HepG2 (cell line): Measurements from ENCODE around the gene CDT1. TPM values are rescaled to one million over a fixed set of nuclear protein-coding genes. Genes with fewer than 3 reads are reported as not detected.

Experiments
- ATAC-seq: fragments of 200-7000 bp; cut with Tn5 transposase; 3 replicates; pipeline ENCODE4 v1.9.1; 2020; ENCODE audit warnings: mild to moderate bottlenecking, moderate library complexity
- BruUV-seq: library from RNA; stranded (reverse); fragments of 400-500 nt; replicated peaks from 2 replicates; lab custom pipeline; 2021; lab: Mats Ljungman, UMichigan
- CTCF ChIA-PET: fragments of 300-600 bp; formaldehyde crosslinking; extraction: SDS; loops from one replicate; lab custom pipeline; 2021; ENCODE audit warnings: low total read pairs, inconsistent platforms, low intra/inter-chr PET ratio; lab: Yijun Ruan, JAX
- POLR2A ChIA-PET: fragments of 350-600 bp; sonication (Branson Sonifier 250); formaldehyde crosslinking; loops from one replicate; lab custom pipeline; 2020; ENCODE audit warnings: antibody characterized with exemption, inconsistent platforms; lab: Yijun Ruan, JAX
- DNase-seq: peaks from one replicate; pipeline ENCODE4 v3.0.0-alpha.2; 2015; ENCODE audit warnings: low spot score
- FAIRE-seq: peaks from 3 replicates; lab custom pipeline; 2011; peaks lifted over from hg19 to GRCh38; lab: Jason Lieb, UNC
- H2AFZ ChIP-seq: one replicate; pipeline ENCODE4 v1.6.1; 2011; ENCODE audit warnings: low read length, inconsistent platforms
- H3K27ac ChIP-seq: fragments of 300-600 bp; 3 replicates; pipeline ENCODE4 v1.8.0; 2011; ENCODE audit warnings: mixed run types, mild to moderate bottlenecking, mixed read lengths, low read length, inconsistent platforms; ENCODE audit not compliant: insufficient read depth; ENCODE audit errors: extremely low read length
- H3K27me3 ChIP-seq, 2 experiments: fragments of 200-600 bp in 1 of 2; 2 replicates in 1 of 2; 3 replicates in 1 of 2; pipeline versions ENCODE4 v1.6.0 to v1.8.0; 2011; ENCODE audit warnings: low read length in 2 of 2, mild to moderate bottlenecking in 2 of 2, moderate library complexity in 2 of 2, inconsistent platforms in 1 of 2; ENCODE audit not compliant: insufficient read depth in 2 of 2, control insufficient read depth in 1 of 2
- H3K36me3 ChIP-seq, 2 experiments: fragments of 200-600 bp in 1 of 2; replicated peaks in 1 of 2; 2 replicates in 1 of 2; 3 replicates in 1 of 2; pipeline versions ENCODE4 v1.5.1 to v1.8.0; 2011; ENCODE audit warnings: low read length in 2 of 2, inconsistent platforms in 1 of 2; ENCODE audit not compliant: insufficient read depth in 2 of 2, control insufficient read depth in 1 of 2
- H3K4me1 ChIP-seq: 2 replicates; pipeline ENCODE4 v1.5.1; 2012; ENCODE audit warnings: low read length, inconsistent platforms; ENCODE audit not compliant: insufficient read depth
- H3K4me2 ChIP-seq: 2 replicates; pipeline ENCODE4 v1.6.0; 2011; ENCODE audit warnings: low read depth, low read length, inconsistent platforms
- H3K4me3 ChIP-seq, 3 experiments: fragments of 200-600 bp in 1 of 3; sonication (generic), shearing (Covaris generic) in 1 of 3; replicated peaks in 1 of 3; 2 replicates each; pipeline ENCODE4 v1.5.1; 2011 to 2016; ENCODE audit warnings: low read length in 3 of 3, inconsistent platforms in 2 of 3, low read depth in 2 of 3, mild to moderate bottlenecking in 2 of 3, control low read depth in 1 of 3, mixed read lengths in 1 of 3; ENCODE audit not compliant: insufficient read depth in 1 of 3
- H3K79me2 ChIP-seq: one replicate; pipeline ENCODE4 v1.6.1; 2011; ENCODE audit warnings: low read length, inconsistent platforms; ENCODE audit not compliant: insufficient read depth
- H3K9ac ChIP-seq: 2 replicates; pipeline ENCODE4 v1.6.0; 2011; ENCODE audit warnings: mild to moderate bottlenecking, low read depth, low read length, inconsistent platforms; ENCODE audit not compliant: insufficient read depth
- H3K9me3 ChIP-seq: 2 replicates; pipeline ENCODE4 v1.5.1; 2012; ENCODE audit warnings: mild to moderate bottlenecking, low read length
- H4K20me1 ChIP-seq: 2 replicates; pipeline ENCODE4 v1.6.0; 2011; ENCODE audit warnings: inconsistent platforms, mild to moderate bottlenecking, low read length, moderate library complexity; ENCODE audit not compliant: insufficient read depth
- AGO2 ChIP-seq: fragments of 200-400 bp; formaldehyde crosslinking; optimal IDR thresholded peaks from 2 replicates; pipeline ENCODE3; 2017; ENCODE audit warnings: mild to moderate bottlenecking, low read depth, low read length, moderate library complexity
- POLR2AphosphoS5 ChIP-seq: IDR thresholded peaks from 2 replicates; pipeline ENCODE4 v1.6.1; 2012; ENCODE audit warnings: low read depth, low read length
- SMARCC2 ChIP-seq: fragments of 450-650 bp; IDR thresholded peaks from 2 replicates; pipeline ENCODE4 v1.6.1; 2017; ENCODE audit warnings: antibody characterized with exemption, mild to moderate bottlenecking
- THYN1 ChIP-seq: sonication (generic); formaldehyde crosslinking; IDR thresholded peaks from 2 replicates; pipeline ENCODE4 v1.8.1; 2023; ENCODE audit warnings: low read depth, mild to moderate bottlenecking, moderate library complexity, missing genetic modification reagents, borderline replicate concordance
- ZBTB20 ChIP-seq: sonication (generic); formaldehyde crosslinking; IDR thresholded peaks from 2 replicates; pipeline ENCODE4 v1.8.1; 2023; ENCODE audit warnings: missing genetic modification reagents, low read depth, mild to moderate bottlenecking, borderline replicate concordance
- ZBTB33 ChIP-seq: sonication (generic); formaldehyde crosslinking; IDR thresholded peaks from 2 replicates; pipeline ENCODE4 v1.4.0; 2020; ENCODE audit warnings: missing genetic modification reagents
- ZBTB39 ChIP-seq: sonication (generic); formaldehyde crosslinking; IDR thresholded peaks from 2 replicates; pipeline ENCODE4 v1.5.0; 2020; ENCODE audit warnings: missing genetic modification reagents
- ZFP91 ChIP-seq: sonication (generic); formaldehyde crosslinking; IDR thresholded peaks from 2 replicates; pipeline ENCODE4 v1.9.0; 2022; ENCODE audit warnings: missing genetic modification reagents, mild to moderate bottlenecking, borderline replicate concordance
- ZNF772 ChIP-seq: sonication (generic); formaldehyde crosslinking; IDR thresholded peaks from 2 replicates; pipeline ENCODE4 v1.5.0; 2020; ENCODE audit warnings: mild to moderate bottlenecking, missing genetic modification reagents
- WGBS: methylation state at CpG from one replicate; pipeline ENCODE4 v1.1.6; 2017; ENCODE audit warnings: low lambda C conversion rate; 5-methylcytosine and 5-hydroxymethylcytosine counted together
- in situ Hi-C: cut with HindIII; loops from 2 replicates; pipeline ENCODE4 v1.10.0; 2017; ENCODE audit warnings: low pct_unique_long_range_greater_than_20kb; ENCODE audit not compliant: extremely low pct_ligation_motif_present
- intact Hi-C: fragments of 100-400 bp; cut with micrococcal nuclease; formaldehyde crosslinking; loops from one replicate; pipeline ENCODE4 v1.10.0; 2022; ENCODE audit not compliant: unreplicated experiment
- polyA plus RNA-seq, 8 experiments: library from polyadenylated mRNA; depleted of rRNA in 3 of 8; stranded (reverse) in 7 of 8; unstranded in 1 of 8; fragments of >200 nt; fragmentation: Illumina TruSeq in 4 of 8; extraction: Trizol in 4 of 8; gene quantifications; 2 replicates each; pipeline versions ENCODE4 v1.2.1 to v1.2.3, GENCODE V29; 2011 to 2016; ENCODE audit warnings: low read depth in 4 of 8, missing spikeins in 1 of 8, mixed read lengths in 1 of 8; ENCODE audit not compliant: insufficient read depth in 1 of 8
- total RNA-seq, 5 experiments: library from RNA; depleted of rRNA; stranded (reverse); fragments of >200 nt; fragmentation: Illumina TruSeq; extraction: Trizol; gene quantifications; 2 replicates each; pipeline ENCODE4 v1.2.3, GENCODE V29; 2016; ENCODE audit warnings: low read depth in 1 of 5
- TF ChIP-seq, protein P1 (sequence below): fragments of 450-650 bp; IDR thresholded peaks from 2 replicates; pipeline ENCODE4 v1.6.1; 2017; ENCODE audit warnings: mild to moderate bottlenecking

The CDT1 gene
- total and polyA plus RNA-seq, 2 of the 13 experiments (the other 11 are each of a cell fraction or from before 2014, with no cell fraction given) = 23.1 to 23.8 TPM

- FAIRE-seq = no peak
- Histone ChIP-seq H3K9me3 (no peaks in the 10 kb centered on the region), H3K27me3 (no peaks in the 10 kb centered on the region), H3K27ac (no peak overlapping the region), H3K9ac (no peak overlapping the region), H4K20me1 (no peaks in the 10 kb centered on the region), H3K79me2 (peaks cover 7% of the 10 kb centered on the region), H3K36me3 (no peaks in the 10 kb centered on the region), H3K4me1 (peaks cover 39% of the 10 kb centered on the region), H2AFZ (no peak overlapping the region), H3K4me3 (no peak overlapping the region), H3K4me2 (no peak overlapping the region)
- TF ChIP-seq ZBTB39 (CRISPR knock-in tag) (no peak), ZFP91 (CRISPR knock-in tag) (peak; percentile 22; the same call in 1 of the 2 replicates), SMARCC2 (no peak), ZBTB33 (CRISPR knock-in tag) (peak; percentile 69), ZBTB20 (CRISPR knock-in tag) (no peak), AGO2 (peak; percentile 58), ZNF772 (CRISPR knock-in tag) (no peak), THYN1 (CRISPR knock-in tag) (no peak), POLR2AphosphoS5 (peak; percentile 19; the same call in 1 of the 2 replicates)
- TF ChIP-seq, protein P1, sequence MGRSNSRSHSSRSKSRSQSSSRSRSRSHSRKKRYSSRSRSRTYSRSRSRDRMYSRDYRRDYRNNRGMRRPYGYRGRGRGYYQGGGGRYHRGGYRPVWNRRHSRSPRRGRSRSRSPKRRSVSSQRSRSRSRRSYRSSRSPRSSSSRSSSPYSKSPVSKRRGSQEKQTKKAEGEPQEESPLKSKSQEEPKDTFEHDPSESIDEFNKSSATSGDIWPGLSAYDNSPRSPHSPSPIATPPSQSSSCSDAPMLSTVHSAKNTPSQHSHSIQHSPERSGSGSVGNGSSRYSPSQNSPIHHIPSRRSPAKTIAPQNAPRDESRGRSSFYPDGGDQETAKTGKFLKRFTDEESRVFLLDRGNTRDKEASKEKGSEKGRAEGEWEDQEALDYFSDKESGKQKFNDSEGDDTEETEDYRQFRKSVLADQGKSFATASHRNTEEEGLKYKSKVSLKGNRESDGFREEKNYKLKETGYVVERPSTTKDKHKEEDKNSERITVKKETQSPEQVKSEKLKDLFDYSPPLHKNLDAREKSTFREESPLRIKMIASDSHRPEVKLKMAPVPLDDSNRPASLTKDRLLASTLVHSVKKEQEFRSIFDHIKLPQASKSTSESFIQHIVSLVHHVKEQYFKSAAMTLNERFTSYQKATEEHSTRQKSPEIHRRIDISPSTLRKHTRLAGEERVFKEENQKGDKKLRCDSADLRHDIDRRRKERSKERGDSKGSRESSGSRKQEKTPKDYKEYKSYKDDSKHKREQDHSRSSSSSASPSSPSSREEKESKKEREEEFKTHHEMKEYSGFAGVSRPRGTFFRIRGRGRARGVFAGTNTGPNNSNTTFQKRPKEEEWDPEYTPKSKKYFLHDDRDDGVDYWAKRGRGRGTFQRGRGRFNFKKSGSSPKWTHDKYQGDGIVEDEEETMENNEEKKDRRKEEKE = no peak
- POLR2A ChIA-PET = interaction anchor here (1.0 to 2.5 kb wide), 5 partner anchors 11 to 36 kb away, joined by 3 to 11 read pairs (median 3); no protein-coding TSS in a partner anchor
- ATAC-seq = peak; percentile 6; the same call in 1 of the 3 replicates
- DNase-seq = no peak
- in situ Hi-C loops = loop anchor here (5.0 kb wide), 1 partner anchor 42 kb away; no protein-coding TSS in a partner anchor
- no TSS peak for BruUV-seq
- CTCF ChIA-PET = no interaction called here
- intact Hi-C loops = no loop called here
- 72% methylated on average over 14 of the region's 17 CpGs for WGBS
Observed at GRCh38 chr16:88799569-88800276, 3.9 kb upstream of the CDT1 start.
